ENCODE data around the gene FLOT1. TPM values are rescaled to one million over a fixed set of nuclear protein-coding genes. Genes with fewer than 3 reads are reported as not detected.

Gene FLOT1
- total and polyA plus RNA-seq, 2 of the 13 experiments (the other 11 are each of a cell fraction or from before 2014, with no cell fraction given): 82.3 to 130 TPM

- H3K27me3 ChIP-seq (ENCODE audit: control insufficient read depth in 1 of 2, insufficient read depth in 2 of 2, low read length in 2 of 2): no peaks in the 10 kb centered on the region
- no peak for TF ChIP-seq SNAI1 (CRISPR knock-in tag; IDR thresholded peaks at IDR 0.05; ENCODE audit: borderline replicate concordance)
- TF ChIP-seq ZNF562 (CRISPR knock-in tag; IDR thresholded peaks at IDR 0.05; ENCODE audit: borderline replicate concordance): no peak
- TF ChIP-seq ZNF232 (CRISPR knock-in tag; IDR thresholded peaks at IDR 0.05; ENCODE audit: borderline replicate concordance): no peak
- TF ChIP-seq ZNF281 (CRISPR knock-in tag; IDR thresholded peaks at IDR 0.05; ENCODE audit: borderline replicate concordance): no peak
Measured at GRCh38 chr6:30684386-30685156, 57.9 kb downstream of the FLOT1 start.

More at GRCh38 chr6:30684386-30685156, 57.9 kb downstream of the FLOT1 start:
- Histone ChIP-seq H3K36me3 (replicated peaks in 1 of 2; ENCODE audit: control insufficient read depth in 1 of 2, insufficient read depth in 2 of 2, low read length in 2 of 2) (no peaks in the 10 kb centered on the region), H3K4me3 (replicated peaks in 1 of 3; ENCODE audit: insufficient read depth in 1 of 3, low read depth in 2 of 3, low read length in 3 of 3) (no peak overlapping the region), H3K4me2 (ENCODE audit: low read depth, low read length) (peak overlapping the region; percentile 48; the same call in 1 of the 2 replicates), H3K9me3 (ENCODE audit: low read length) (no peaks in the 10 kb centered on the region), H3K79me2 (ENCODE audit: insufficient read depth, low read length) (no peaks in the 10 kb centered on the region), H3K9ac (ENCODE audit: insufficient read depth, low read depth, low read length) (no peak overlapping the region), H2AFZ (ENCODE audit: low read length) (no peak overlapping the region), H3K4me1 (ENCODE audit: insufficient read depth, low read length) (peaks cover 71% of the 10 kb centered on the region), H4K20me1 (ENCODE audit: insufficient read depth, low read length) (no peaks in the 10 kb centered on the region), H3K27ac (ENCODE audit: extremely low read length, insufficient read depth, low read length) (no peak overlapping the region)
- DNase-seq (ENCODE audit: low spot score): no peak
- intact Hi-C loops (cut with micrococcal nuclease; ENCODE audit: unreplicated experiment): no loop called here
- FAIRE-seq: no peak
- in situ Hi-C loops (cut with HindIII; ENCODE audit: extremely low pct_ligation_motif_present, low pct_unique_long_range_greater_than_20kb): loop anchor here (25.0 kb wide), 1 partner anchor 403 kb away; no protein-coding TSS in a partner anchor
- POLR2A ChIA-PET: interaction anchor here (2.5 kb wide), 1 partner anchor 37 kb away, joined by 10 read pairs; no protein-coding TSS in a partner anchor
- 90% methylated on average over 21 of the region's 21 CpGs for WGBS (ENCODE audit: low lambda C conversion rate)
- no TSS peak for BruUV-seq (replicated peaks)
- CTCF ChIA-PET (ENCODE audit: low intra/inter-chr PET ratio, low total read pairs): interaction anchor here (1.0 to 3.5 kb wide), 2 partner anchors 38 kb away, joined by 4 to 11 read pairs; no protein-coding TSS in a partner anchor
- no peak for ATAC-seq
